Loucy (cell line): ENCODE results near the gene S100A13.

Experiments used
- H2AFZ ChIP-seq: fragments of 200-600 bp; sonication (generic); 2 replicates; pipeline ENCODE4 v1.6.0; 2016; ENCODE audit warnings: antibody characterized with exemption, mild to moderate bottlenecking, low read length, moderate library complexity
- H3F3A ChIP-seq: fragments of 200-600 bp; 2 replicates; pipeline ENCODE4 v1.6.0; 2016; ENCODE audit warnings: antibody characterized with exemption, low read depth, mild to moderate bottlenecking
- H3K27me3 ChIP-seq: fragments of 200-600 bp; sonication (generic); 2 replicates; pipeline ENCODE4 v1.6.1; 2014; ENCODE audit warnings: low read length, mild to moderate bottlenecking; ENCODE audit not compliant: insufficient read depth, poor library complexity, severe bottlenecking
- H3K36me3 ChIP-seq: fragments of 200-600 bp; sonication (generic); 2 replicates; pipeline ENCODE4 v1.6.1; 2016; ENCODE audit warnings: low read length; ENCODE audit not compliant: insufficient read depth
- H3K4me1 ChIP-seq: fragments of 200-600 bp; sonication (generic); 2 replicates; pipeline ENCODE4 v1.5.1; 2014; ENCODE audit warnings: low read length, mild to moderate bottlenecking; ENCODE audit not compliant: insufficient read depth, poor library complexity, severe bottlenecking
- H3K4me2 ChIP-seq: fragments of 200-600 bp; sonication (generic); 2 replicates; pipeline ENCODE4 v1.6.0; 2014; ENCODE audit warnings: antibody characterized with exemption, low read length, low read depth, mild to moderate bottlenecking; ENCODE audit not compliant: poor library complexity, severe bottlenecking
- H3K4me3 ChIP-seq: fragments of 200-600 bp; sonication (generic); 2 replicates; pipeline ENCODE4 v1.5.1; 2014; ENCODE audit warnings: low read length, mild to moderate bottlenecking, mixed read lengths; ENCODE audit not compliant: poor library complexity, severe bottlenecking
- H3K79me2 ChIP-seq: fragments of 200-600 bp; sonication (generic); 2 replicates; pipeline ENCODE4 v1.6.1; 2014; ENCODE audit warnings: low read length; ENCODE audit not compliant: insufficient read depth
- H3K9ac ChIP-seq: fragments of 200-600 bp; sonication (generic); 2 replicates; pipeline ENCODE4 v1.6.0; 2014; ENCODE audit warnings: mild to moderate bottlenecking, low read depth, low read length, moderate library complexity; ENCODE audit not compliant: poor library complexity, severe bottlenecking
- H3K9me2 ChIP-seq: fragments of 200-600 bp; sonication (generic); replicated peaks from 2 replicates; pipeline ENCODE4 v1.6.1; 2016; ENCODE audit warnings: low read depth, low read length, mixed read lengths
- H3K9me3 ChIP-seq: fragments of 200-600 bp; sonication (generic); 2 replicates; pipeline ENCODE4 v1.6.1; 2014; ENCODE audit warnings: mild to moderate bottlenecking, antibody characterized with exemption, low read length, low read depth; ENCODE audit not compliant: insufficient read depth
- H4K20me1 ChIP-seq: fragments of 200-600 bp; sonication (generic); 2 replicates; pipeline ENCODE4 v1.6.0; 2014; ENCODE audit warnings: antibody characterized with exemption, low read length, mild to moderate bottlenecking; ENCODE audit not compliant: insufficient read depth, poor library complexity, severe bottlenecking
- EZH2phosphoT487 ChIP-seq: fragments of 200-600 bp; IDR thresholded peaks from 2 replicates; pipeline ENCODE4 v1.6.1; 2018; ENCODE audit warnings: antibody characterized with exemption, mild to moderate bottlenecking, moderate library complexity, borderline replicate concordance
- TF ChIP-seq, protein P1 (sequence below): fragments of 200-600 bp; sonication (generic); conservative IDR thresholded peaks from 2 replicates; pipeline ENCODE4 v1.5.1; 2014; ENCODE audit warnings: mild to moderate bottlenecking, antibody characterized with exemption, low read length

S100A13 gene

DNA sequence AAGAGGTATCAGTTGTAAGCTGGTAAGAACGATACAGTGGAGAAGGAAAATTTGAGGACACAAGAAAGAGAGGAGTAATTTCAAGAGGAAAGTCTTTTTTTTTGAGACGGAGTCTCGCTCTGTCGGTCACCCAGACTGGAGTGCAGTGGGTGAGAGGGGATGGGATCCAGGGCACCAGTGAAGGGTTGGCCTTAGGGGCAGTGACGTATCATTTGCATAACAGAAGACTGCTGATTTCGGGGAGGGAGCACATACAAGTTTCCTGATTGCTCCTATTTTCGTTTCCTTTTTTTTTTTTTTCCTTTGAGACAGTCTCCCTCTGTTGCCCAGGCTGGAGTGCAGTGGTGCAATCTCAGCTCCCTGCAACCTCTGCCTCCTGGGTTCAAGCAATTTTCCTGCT is 4.2 kb downstream of the S100A13 start:
- TF ChIP-seq, protein P1, sequence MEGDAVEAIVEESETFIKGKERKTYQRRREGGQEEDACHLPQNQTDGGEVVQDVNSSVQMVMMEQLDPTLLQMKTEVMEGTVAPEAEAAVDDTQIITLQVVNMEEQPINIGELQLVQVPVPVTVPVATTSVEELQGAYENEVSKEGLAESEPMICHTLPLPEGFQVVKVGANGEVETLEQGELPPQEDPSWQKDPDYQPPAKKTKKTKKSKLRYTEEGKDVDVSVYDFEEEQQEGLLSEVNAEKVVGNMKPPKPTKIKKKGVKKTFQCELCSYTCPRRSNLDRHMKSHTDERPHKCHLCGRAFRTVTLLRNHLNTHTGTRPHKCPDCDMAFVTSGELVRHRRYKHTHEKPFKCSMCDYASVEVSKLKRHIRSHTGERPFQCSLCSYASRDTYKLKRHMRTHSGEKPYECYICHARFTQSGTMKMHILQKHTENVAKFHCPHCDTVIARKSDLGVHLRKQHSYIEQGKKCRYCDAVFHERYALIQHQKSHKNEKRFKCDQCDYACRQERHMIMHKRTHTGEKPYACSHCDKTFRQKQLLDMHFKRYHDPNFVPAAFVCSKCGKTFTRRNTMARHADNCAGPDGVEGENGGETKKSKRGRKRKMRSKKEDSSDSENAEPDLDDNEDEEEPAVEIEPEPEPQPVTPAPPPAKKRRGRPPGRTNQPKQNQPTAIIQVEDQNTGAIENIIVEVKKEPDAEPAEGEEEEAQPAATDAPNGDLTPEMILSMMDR: no peak
- Histone ChIP-seq H3F3A (no peaks in the 10 kb centered on the region), H3K4me3 (no peak overlapping the region), H2AFZ (no peak overlapping the region), H3K4me1 (peaks cover 14% of the 10 kb centered on the region), H3K36me3 (no peaks in the 10 kb centered on the region), H3K4me2 (no peak overlapping the region), H4K20me1 (no peaks in the 10 kb centered on the region), H3K27me3 (no peaks in the 10 kb centered on the region), H3K79me2 (no peaks in the 10 kb centered on the region), H3K9ac (no peak overlapping the region), H3K9me3 (no peaks in the 10 kb centered on the region), H3K9me2 (no peaks in the 10 kb centered on the region)

DNA sequence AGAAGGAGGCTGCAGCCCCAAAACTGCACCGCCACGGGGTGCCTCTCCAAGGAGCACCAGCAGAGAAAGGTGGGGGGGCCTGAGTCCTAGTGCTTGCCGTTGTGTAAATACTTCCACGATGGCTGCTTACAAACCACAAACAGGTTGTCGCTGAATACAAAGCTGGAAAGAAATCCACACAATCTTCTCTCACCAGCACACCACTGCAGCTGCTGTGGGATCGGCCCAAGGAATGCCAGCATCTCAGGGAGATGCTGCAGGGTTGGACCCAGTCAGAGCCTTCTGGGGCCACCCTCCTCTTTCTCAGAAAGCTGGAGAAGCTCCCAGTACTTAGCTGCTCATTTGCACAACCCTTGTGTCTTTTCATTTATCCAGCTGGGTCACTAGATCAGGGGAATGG is 8.1 kb downstream of the S100A13 start:
- Histone ChIP-seq H3K79me2 (no peaks in the 10 kb centered on the region), H3K4me2 (no peak overlapping the region), H3F3A (no peaks in the 10 kb centered on the region), H3K9ac (no peak overlapping the region), H3K27me3 (no peaks in the 10 kb centered on the region), H3K36me3 (no peaks in the 10 kb centered on the region), H3K9me2 (no peaks in the 10 kb centered on the region), H3K9me3 (no peaks in the 10 kb centered on the region), H3K4me3 (no peak overlapping the region), H2AFZ (no peak overlapping the region), H4K20me1 (no peaks in the 10 kb centered on the region), H3K4me1 (peaks cover 4% of the 10 kb centered on the region)
- TF ChIP-seq, protein P1: no peak
- no peak for TF ChIP-seq EZH2phosphoT487

DNA sequence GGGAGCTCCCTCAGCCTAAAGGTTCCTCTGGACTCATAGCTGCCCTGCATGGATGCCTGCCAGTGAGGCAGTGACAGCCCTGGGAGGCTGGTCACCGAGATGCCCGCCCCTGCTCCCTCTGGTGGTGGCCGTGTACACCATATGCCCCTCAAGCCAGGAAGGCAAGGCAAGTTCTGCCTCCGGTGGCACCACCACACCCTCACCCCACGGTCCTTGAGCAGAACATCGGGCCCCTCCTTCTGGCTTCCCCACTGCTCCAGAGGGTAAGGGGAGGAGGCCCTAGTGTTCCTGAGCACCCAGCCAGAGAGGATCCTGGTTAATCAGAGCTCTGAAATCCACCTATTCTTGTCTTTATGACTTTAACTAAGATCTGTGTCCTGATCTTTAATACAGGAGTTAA is 9.6 kb downstream of the S100A13 start:
- Histone ChIP-seq H3K4me2 (no peak overlapping the region), H3F3A (no peaks in the 10 kb centered on the region), H3K9ac (peak overlapping the region; percentile 27), H3K4me3 (no peak overlapping the region), H3K9me2 (no peaks in the 10 kb centered on the region), H3K36me3 (no peaks in the 10 kb centered on the region), H3K79me2 (no peaks in the 10 kb centered on the region), H4K20me1 (no peaks in the 10 kb centered on the region), H3K27me3 (no peaks in the 10 kb centered on the region), H3K9me3 (no peaks in the 10 kb centered on the region), H2AFZ (peak overlapping the region; percentile 86), H3K4me1 (peaks cover 4% of the 10 kb centered on the region)
- TF ChIP-seq, protein P1: peak; percentile 87
- no peak for TF ChIP-seq EZH2phosphoT487
